GM12865 (cell line): Measurements from ENCODE around the gene PODNL1.

ENCODE experiments used
- DNase-seq: peaks from one replicate; pipeline ENCODE4 v3.0.0; 2010; ENCODE audit warnings: low read depth
- H3K4me3 ChIP-seq: 2 replicates; pipeline ENCODE4 v1.5.1; 2011; ENCODE audit warnings: mild to moderate bottlenecking, low read depth, low read length, control low read depth
- TF ChIP-seq, protein P1 (sequence below): IDR thresholded peaks from 2 replicates; pipeline ENCODE4 v1.5.1; 2011; ENCODE audit warnings: low read length, control low read depth, low read depth, inconsistent platforms; ENCODE audit not compliant: insufficient read depth; ENCODE audit errors: missing control alignments

PODNL1 gene

DNA sequence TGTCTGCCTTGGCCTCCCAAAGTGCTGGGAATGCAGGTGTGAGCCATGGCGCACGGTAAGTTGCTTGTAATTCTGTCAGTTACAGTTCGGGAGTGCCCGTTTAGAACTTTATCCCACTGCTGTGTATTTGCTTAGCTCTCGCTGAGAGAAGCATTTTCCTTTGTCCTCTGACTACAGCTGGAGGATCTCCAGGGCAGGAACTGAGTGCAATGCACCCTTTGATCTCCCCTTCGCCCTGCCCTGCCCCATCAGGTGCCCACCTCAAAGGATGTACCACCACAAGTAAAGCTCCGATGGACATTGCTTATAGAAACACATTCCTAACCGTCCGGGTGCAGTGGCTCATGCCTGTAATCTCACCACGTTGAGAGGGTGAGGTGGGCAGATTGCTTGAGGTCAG lies 38.8 kb downstream of the PODNL1 start:
- TF ChIP-seq, protein P1, sequence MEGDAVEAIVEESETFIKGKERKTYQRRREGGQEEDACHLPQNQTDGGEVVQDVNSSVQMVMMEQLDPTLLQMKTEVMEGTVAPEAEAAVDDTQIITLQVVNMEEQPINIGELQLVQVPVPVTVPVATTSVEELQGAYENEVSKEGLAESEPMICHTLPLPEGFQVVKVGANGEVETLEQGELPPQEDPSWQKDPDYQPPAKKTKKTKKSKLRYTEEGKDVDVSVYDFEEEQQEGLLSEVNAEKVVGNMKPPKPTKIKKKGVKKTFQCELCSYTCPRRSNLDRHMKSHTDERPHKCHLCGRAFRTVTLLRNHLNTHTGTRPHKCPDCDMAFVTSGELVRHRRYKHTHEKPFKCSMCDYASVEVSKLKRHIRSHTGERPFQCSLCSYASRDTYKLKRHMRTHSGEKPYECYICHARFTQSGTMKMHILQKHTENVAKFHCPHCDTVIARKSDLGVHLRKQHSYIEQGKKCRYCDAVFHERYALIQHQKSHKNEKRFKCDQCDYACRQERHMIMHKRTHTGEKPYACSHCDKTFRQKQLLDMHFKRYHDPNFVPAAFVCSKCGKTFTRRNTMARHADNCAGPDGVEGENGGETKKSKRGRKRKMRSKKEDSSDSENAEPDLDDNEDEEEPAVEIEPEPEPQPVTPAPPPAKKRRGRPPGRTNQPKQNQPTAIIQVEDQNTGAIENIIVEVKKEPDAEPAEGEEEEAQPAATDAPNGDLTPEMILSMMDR: no peak
- DNase-seq: no peak
- H3K4me3 ChIP-seq: no peak overlapping the region

DNA sequence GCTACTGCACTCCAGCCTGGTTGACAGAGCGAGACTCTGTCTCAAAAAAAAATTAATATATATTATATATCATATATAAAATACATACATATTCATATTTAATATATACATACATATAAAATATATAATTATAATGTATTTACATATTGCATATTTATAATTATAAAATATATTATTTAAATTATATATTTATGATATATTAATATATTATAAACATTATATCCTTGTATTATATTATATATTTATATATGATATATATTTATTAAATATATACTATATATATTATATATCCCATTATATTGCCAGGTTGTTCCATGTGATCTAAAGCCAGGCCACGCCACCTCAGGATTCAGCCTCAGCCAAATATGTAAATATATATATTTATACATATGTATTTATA lies 42.0 kb downstream of the PODNL1 start:
- TF ChIP-seq, protein P1: no peak
- DNase-seq: no peak
- H3K4me3 ChIP-seq: no peak overlapping the region

DNA sequence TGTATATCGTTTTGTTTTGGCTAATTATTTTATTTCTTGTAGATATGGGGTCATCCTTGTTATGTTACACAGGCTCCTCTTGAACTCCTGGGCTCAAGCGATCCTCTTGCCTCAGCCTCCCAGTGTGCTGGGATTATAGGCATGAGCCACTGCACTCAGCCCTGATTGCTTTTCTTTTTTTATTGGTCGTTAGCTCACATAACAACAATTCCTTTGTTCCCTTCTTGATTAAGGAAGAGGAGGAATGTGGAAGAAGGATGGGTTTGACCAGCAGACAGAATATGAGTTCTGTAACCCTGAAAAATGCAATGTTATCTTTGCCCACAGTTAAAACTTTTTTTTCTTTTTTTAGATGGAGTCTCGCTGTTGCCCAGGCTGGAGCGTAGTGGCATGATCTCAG lies 43.7 kb downstream of the PODNL1 start:
- TF ChIP-seq, protein P1: no peak
- H3K4me3 ChIP-seq: no peak overlapping the region

DNA sequence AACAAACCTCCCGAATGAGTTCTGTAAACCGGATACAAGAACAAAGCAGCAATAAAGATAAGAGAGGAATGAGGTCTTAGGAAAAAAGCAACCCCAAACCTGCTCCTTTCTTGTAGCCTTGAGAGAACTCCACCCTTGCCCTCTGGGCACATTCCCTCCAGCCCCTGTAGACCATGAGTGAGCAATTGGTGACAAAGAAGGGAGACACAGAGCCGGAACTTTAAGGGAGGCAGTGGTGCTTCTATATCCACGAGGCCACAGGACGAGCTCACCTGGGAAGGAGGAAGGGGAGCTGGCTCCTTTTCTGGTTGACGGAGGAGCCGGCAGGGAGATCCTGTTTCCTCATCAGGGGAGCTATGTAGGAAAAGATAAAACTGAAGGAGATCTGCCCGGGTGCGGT lies 45.3 kb downstream of the PODNL1 start:
- TF ChIP-seq, protein P1: no peak
- no peak for DNase-seq
- H3K4me3 ChIP-seq: no peak overlapping the region

More for the DNA sequence above, 43.7 kb downstream of the PODNL1 start:
- no peak for DNase-seq

DNA sequence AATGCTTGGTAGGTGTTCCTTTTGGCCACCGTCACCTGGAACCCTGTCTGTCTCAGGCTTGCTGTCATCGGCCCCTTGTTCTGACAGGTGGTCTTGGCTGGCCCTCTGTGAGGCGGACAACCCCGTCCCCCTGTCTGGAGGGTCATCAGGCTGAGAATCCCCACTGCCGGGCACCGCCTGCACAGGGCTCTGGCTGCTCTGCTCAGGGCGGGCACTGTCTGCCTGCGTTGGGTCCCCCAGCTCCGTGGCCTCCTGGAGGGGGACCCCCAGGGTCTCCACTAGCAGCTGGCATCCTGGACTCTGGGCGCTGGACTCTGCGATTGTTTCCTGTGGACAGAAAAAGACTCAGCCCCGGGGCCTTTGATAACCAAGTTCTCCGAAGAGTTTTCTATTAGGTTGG lies 48.1 kb downstream of the PODNL1 start:
- no peak overlapping the region for H3K4me3 ChIP-seq
- TF ChIP-seq, protein P1: no peak
- no peak for DNase-seq

DNA sequence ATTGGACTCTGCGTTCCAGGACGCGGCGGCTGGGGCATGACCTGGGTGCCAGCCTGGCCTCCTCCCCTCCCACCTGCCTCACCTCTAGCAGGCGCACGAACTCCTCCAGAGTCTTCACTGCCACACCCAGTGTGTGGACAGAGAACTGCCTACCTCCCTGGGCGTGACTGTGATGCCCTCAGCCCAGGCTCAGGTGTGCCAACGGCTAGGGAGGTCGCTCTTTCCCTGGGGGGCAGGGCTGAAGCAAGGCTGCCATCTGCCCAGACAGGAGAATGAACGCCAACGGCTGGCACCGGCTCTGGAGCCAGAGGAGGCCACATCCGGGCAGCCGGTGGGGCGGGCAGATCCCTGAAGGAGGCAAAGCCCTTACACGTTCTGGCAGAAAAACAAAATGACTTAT lies 49.9 kb downstream of the PODNL1 start:
- TF ChIP-seq, protein P1: no peak
- DNase-seq: no peak
- no peak overlapping the region for H3K4me3 ChIP-seq

DNA sequence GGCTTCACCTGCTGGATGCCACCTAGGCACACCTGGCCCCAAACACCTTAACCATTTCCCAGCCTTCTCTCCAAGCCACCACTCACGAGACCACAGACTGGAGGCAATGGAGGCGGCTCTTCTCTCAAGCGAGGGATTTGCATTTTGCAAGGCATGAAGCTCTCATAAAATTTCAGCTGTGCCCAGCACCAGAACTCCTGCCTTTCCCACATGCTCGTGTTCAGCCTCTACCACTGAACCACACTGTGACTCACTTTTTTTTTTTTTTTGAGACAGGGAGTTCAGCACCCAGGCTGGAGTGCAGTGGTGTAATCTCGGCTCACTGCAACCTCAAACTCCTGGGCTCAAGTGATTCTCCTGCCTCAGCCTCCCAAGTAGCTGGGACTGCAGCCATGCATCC lies 50.7 kb downstream of the PODNL1 start:
- DNase-seq: no peak
- no peak overlapping the region for H3K4me3 ChIP-seq
- TF ChIP-seq, protein P1: no peak
